Caco-2 (cell line): ENCODE results near the gene GPER1. TPM values are rescaled to one million over a fixed set of nuclear protein-coding genes. Genes with fewer than 3 reads are reported as not detected.

Source experiments
- BruUV-seq: library from RNA; stranded (reverse); fragments of 400-500 nt; replicated peaks from 2 replicates; lab custom pipeline; 2021; lab: Mats Ljungman, UMichigan
- CTCF ChIA-PET: fragments of 300-600 bp; sonication (Branson Sonifier 250); formaldehyde crosslinking; loops from one replicate; lab custom pipeline; 2022; ENCODE audit warnings: antibody characterized with exemption; lab: Charles Lee
- POLR2A ChIA-PET: fragments of 300-600 bp; sonication (Branson Sonifier 250); formaldehyde crosslinking; loops from one replicate; lab custom pipeline; 2022; ENCODE audit warnings: antibody characterized with exemption; lab: Charles Lee
- DNase-seq, 2 experiments: peaks; one replicate each; pipeline versions ENCODE4 v3.0.0 to v3.0.0-alpha.2; 2020 to 2022
- H3K27me3 ChIP-seq: replicated peaks from 2 replicates; pipeline ENCODE4 v1.6.0; 2011; ENCODE audit warnings: low read length; ENCODE audit not compliant: control insufficient read depth, insufficient read depth
- H3K36me3 ChIP-seq: 2 replicates; pipeline ENCODE4 v1.5.1; 2011; ENCODE audit warnings: low read length; ENCODE audit not compliant: control insufficient read depth, insufficient read depth
- H3K4me1 ChIP-seq: fragments of 250-450 bp; sonication (Bioruptor Pico); 2 replicates; pipeline ENCODE4 v1.5.1; 2020; ENCODE audit warnings: mild to moderate bottlenecking
- H3K4me3 ChIP-seq: 2 replicates; pipeline ENCODE4 v1.5.1; 2011; ENCODE audit warnings: low read depth, mild to moderate bottlenecking, control low read depth, low read length
- H3K9me3 ChIP-seq: fragments of 250-450 bp; sonication (Bioruptor Pico); 2 replicates; pipeline ENCODE4 v1.5.1; 2020; ENCODE audit warnings: mild to moderate bottlenecking, moderate library complexity
- H3K27ac Mint-ChIP-seq: one replicate; pipeline ENCODE4 v1.8.0; 2022; ENCODE audit warnings: mixed read lengths; ENCODE audit not compliant: unreplicated experiment
- H3K27me3 Mint-ChIP-seq: one replicate; pipeline ENCODE4 v1.8.0; 2022; ENCODE audit warnings: mixed read lengths; ENCODE audit not compliant: insufficient read depth, unreplicated experiment
- H3K36me3 Mint-ChIP-seq: one replicate; pipeline ENCODE4 v1.8.0; 2022; ENCODE audit warnings: mild to moderate bottlenecking, mixed read lengths; ENCODE audit not compliant: insufficient read depth, unreplicated experiment
- H3K4me1 Mint-ChIP-seq: one replicate; pipeline ENCODE4 v1.8.0; 2022; ENCODE audit warnings: low read depth, mixed read lengths; ENCODE audit not compliant: unreplicated experiment
- H3K4me3 Mint-ChIP-seq: one replicate; pipeline ENCODE4 v1.8.0; 2022; ENCODE audit warnings: mild to moderate bottlenecking, moderate library complexity, mixed read lengths; ENCODE audit not compliant: unreplicated experiment
- H3K9me3 Mint-ChIP-seq: one replicate; pipeline ENCODE4 v1.8.0; 2022; ENCODE audit warnings: mixed read lengths; ENCODE audit not compliant: unreplicated experiment
- CTCF ChIP-seq, 2 experiments: fragments of 200-600 bp in 1 of 2; IDR thresholded peaks; 1 replicate in 1 of 2; 2 replicates in 1 of 2; pipeline versions ENCODE4 v1.5.1 to v1.8.0; 2011 to 2022; ENCODE audit warnings: antibody characterized with exemption in 1 of 2, control low read depth in 1 of 2, inconsistent platforms in 1 of 2, low read depth in 1 of 2, low read length in 1 of 2, mild to moderate bottlenecking in 1 of 2, moderate library complexity in 1 of 2; ENCODE audit not compliant: insufficient read depth in 1 of 2, severe bottlenecking in 1 of 2, unreplicated experiment in 1 of 2
- intact Hi-C: fragments of 100-400 bp; cut with micrococcal nuclease; formaldehyde crosslinking; loops from one replicate; pipeline ENCODE4 v1.10.0; 2022; ENCODE audit not compliant: unreplicated experiment
- total RNA-seq: library from RNA; stranded (reverse); gene quantifications from 2 replicates; pipeline ENCODE4 v1.2.3, GENCODE V29; 2022

Gene GPER1
- total RNA-seq, 1 experiment from 2014 or later: 0.25 TPM

GRCh38 chr7:1125603-1125969, 37.7 kb downstream of the GPER1 start:
- Histone ChIP-seq H3K27me3 (no peaks in the 10 kb centered on the region), H3K9me3 (no peaks in the 10 kb centered on the region), H3K36me3 (no peaks in the 10 kb centered on the region), H3K4me1 (no peaks in the 10 kb centered on the region), H3K4me3 (no peak overlapping the region)
- TF ChIP-seq CTCF (IDR thresholded peaks at IDR 0.05; ENCODE audit: insufficient read depth in 1 of 2, low read depth in 1 of 2, low read length in 1 of 2, severe bottlenecking in 1 of 2, unreplicated experiment in 1 of 2): no peak
- ChIA-PET POLR2A (interaction anchor here (0.7 kb wide), 1 partner anchor 13 kb away, joined by 3 read pairs; a partner anchor contains a TSS), CTCF (interaction anchor here (0.9 kb wide), 1 partner anchor 50 kb away, joined by 3 read pairs; no protein-coding TSS in a partner anchor)
- Mint-ChIP-seq H3K27ac (no peak overlapping the region), H3K4me1 (no peaks in the 10 kb centered on the region), H3K36me3 (no peaks in the 10 kb centered on the region), H3K27me3 (no peaks in the 10 kb centered on the region), H3K9me3 (no peaks in the 10 kb centered on the region), H3K4me3 (no peak overlapping the region)
- intact Hi-C loops: no loop called here
- no TSS peak for BruUV-seq
- DNase-seq: peak in 1 of 2 experiments; percentile 17

GRCh38 chr7:1127001-1127400, 39.1 kb downstream of the GPER1 start:
- BruUV-seq: no TSS peak
- Mint-ChIP-seq H3K27me3 (no peaks in the 10 kb centered on the region), H3K4me3 (no peak overlapping the region), H3K4me1 (peaks cover 5% of the 10 kb centered on the region), H3K36me3 (peaks cover 5% of the 10 kb centered on the region), H3K27ac (no peak overlapping the region), H3K9me3 (peaks cover 7% of the 10 kb centered on the region)
- peak in 1 of 2 experiments; percentile 28 for DNase-seq
- no peaks in the 10 kb centered on the region for H3K36me3 ChIP-seq
- intact Hi-C loops: no loop called here
- POLR2A ChIA-PET: interaction anchor here (0.7 kb wide), 1 partner anchor 131 kb away, joined by 4 read pairs; no protein-coding TSS in a partner anchor
- no peak for TF ChIP-seq CTCF (IDR thresholded peaks at IDR 0.05; ENCODE audit: insufficient read depth in 1 of 2, low read depth in 1 of 2, low read length in 1 of 2, severe bottlenecking in 1 of 2, unreplicated experiment in 1 of 2)
- CTCF ChIA-PET: no interaction called here
- no peak overlapping the region for H3K4me3 ChIP-seq
- no peaks in the 10 kb centered on the region for H3K27me3 ChIP-seq
- H3K4me1 ChIP-seq: no peaks in the 10 kb centered on the region
- no peaks in the 10 kb centered on the region for H3K9me3 ChIP-seq

GRCh38 chr7:1129431-1129830, 41.5 kb downstream of the GPER1 start:
- DNase-seq: peak in 1 of 2 experiments; percentile 21
- Histone ChIP-seq H3K36me3 (no peaks in the 10 kb centered on the region), H3K9me3 (no peaks in the 10 kb centered on the region), H3K27me3 (no peaks in the 10 kb centered on the region), H3K4me1 (no peaks in the 10 kb centered on the region), H3K4me3 (no peak overlapping the region)
- no TSS peak for BruUV-seq
- Mint-ChIP-seq H3K9me3 (peaks cover 10% of the 10 kb centered on the region), H3K27me3 (no peaks in the 10 kb centered on the region), H3K27ac (no peak overlapping the region), H3K36me3 (peaks cover 13% of the 10 kb centered on the region), H3K4me1 (peaks cover 6% of the 10 kb centered on the region), H3K4me3 (no peak overlapping the region)
- TF ChIP-seq CTCF (IDR thresholded peaks at IDR 0.05; ENCODE audit: insufficient read depth in 1 of 2, low read depth in 1 of 2, low read length in 1 of 2, severe bottlenecking in 1 of 2, unreplicated experiment in 1 of 2): no peak
- ChIA-PET CTCF (interaction anchor here (0.5 kb wide), 1 partner anchor 43 kb away, joined by 4 read pairs; no protein-coding TSS in a partner anchor), POLR2A (no interaction called here)
- intact Hi-C loops: no loop called here
